HL-60/S4 (cell line): ENCODE data around the gene TMC1.

ENCODE experiments used
- in situ Hi-C: fragments of 300-500 bp; cut with MboI; formaldehyde crosslinking; loops from 2 replicates; pipeline ENCODE4 v1.14.3; 2022; ENCODE audit warnings: low sequenced_read_pairs

TMC1 gene

DNA sequence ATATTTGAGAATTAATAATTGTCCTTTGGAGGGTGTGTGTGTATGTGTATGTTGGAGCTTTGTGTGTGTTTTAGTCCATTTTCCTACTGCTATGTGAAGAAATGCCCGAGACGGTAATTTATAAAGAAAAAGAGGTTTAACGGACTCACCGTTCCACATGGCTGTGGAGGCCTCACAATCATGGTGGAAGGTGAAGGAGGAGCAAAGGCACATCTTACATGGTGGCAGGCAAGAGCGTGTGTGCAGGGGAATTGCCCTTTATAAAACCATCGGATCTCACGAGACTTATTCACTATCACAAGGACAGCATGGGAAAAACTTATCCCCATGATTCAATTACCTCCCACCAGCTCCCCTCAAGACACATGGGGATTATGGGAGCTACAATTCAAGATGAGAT is 44.1 kb downstream of the TMC1 start:
- in situ Hi-C loops: no loop called here

GRCh38 chr9:72574156-72574810 is 52.9 kb downstream of the TMC1 start:
- in situ Hi-C loops: no loop called here

- in situ Hi-C loops: no loop called here
These were observed 54.3 kb downstream of the TMC1 start for GRCh38 chr9:72575666-72576065.

- in situ Hi-C loops: no loop called here
These were observed 54.7 kb downstream of the TMC1 start for GRCh38 chr9:72576087-72576486.

DNA sequence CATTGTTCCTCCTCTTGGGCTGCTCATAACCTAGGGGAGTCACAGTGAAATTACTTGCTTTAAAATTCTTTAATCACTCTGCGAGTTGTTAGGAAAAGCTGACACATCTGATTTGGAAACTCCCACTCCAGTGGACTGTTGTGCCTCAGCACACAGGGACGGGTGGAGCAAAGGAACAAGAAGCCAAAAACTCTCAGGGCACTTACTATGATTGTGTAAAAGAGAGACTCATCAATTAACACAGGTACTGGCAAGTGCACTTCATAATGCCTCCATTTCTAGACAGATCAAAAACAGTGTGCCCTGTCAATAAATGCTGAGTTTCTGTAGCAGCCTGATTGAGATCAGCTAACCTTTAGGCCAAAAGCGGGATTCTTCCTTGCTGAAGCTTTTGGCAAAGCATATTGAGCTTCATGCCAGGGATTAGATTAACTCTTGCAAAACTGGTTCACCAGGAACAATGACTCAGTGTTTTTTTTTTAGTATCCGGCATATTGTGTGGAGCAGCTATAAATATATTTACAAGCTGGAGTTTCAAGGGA is 55.9 kb downstream of the TMC1 start:
- in situ Hi-C loops: no loop called here

GRCh38 chr9:72579190-72579589 is 57.8 kb downstream of the TMC1 start:
- in situ Hi-C loops: no loop called here

- in situ Hi-C loops: loop anchor here (10.0 kb wide), 1 partner anchor 275 kb away; no protein-coding TSS in a partner anchor
These were observed 58.6 kb downstream of the TMC1 start for GRCh38 chr9:72579880-72580550.

DNA sequence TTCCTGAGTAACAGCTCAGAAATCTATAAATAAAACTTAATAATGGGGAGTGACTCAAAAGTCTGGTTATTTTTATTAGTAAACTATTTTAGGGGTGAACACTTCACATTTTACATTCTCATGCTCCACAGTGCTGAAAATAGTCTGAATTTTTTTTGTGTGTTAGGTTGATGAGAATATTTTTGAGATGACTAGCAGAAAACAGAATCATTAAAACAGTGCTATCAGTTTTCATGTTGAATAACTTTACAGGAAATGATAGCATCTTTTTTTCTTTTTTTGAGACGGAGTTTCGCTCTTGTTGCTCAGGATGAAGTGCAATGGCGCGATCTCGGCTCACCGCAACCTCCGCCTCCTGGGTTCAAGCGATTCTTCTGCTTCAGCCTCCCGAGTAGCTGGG is 60.3 kb downstream of the TMC1 start:
- in situ Hi-C loops: loop anchor here (10.0 kb wide), 1 partner anchor 277 kb away; no protein-coding TSS in a partner anchor

DNA sequence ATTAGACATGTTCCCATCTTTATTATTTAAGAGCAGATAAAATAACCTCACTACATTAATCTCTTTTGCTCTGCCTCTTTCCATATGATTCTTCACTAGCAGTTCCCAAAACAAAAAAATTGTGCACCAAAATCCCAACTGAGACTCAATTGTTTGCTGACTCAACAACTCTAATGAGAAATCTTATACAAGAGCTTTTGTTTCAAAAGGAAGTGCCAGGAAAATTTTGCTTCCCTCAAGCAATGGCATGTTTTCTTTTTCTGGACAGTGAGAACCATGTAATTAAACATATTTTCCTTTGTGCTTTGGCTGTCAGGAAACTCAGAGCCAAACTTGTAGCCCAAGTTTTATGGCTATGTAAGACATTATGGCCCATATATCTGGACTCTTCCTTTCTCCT is 62.0 kb downstream of the TMC1 start:
- in situ Hi-C loops: loop anchor here (10.0 kb wide), 1 partner anchor 279 kb away; no protein-coding TSS in a partner anchor

GRCh38 chr9:72586388-72587130 is 65.2 kb downstream of the TMC1 start:
- in situ Hi-C loops: loop anchor here (10.0 kb wide), 1 partner anchor 282 kb away; no protein-coding TSS in a partner anchor

- in situ Hi-C loops: loop anchor here (10.0 kb wide), 1 partner anchor 284 kb away; no protein-coding TSS in a partner anchor
These were observed 66.9 kb downstream of the TMC1 start for GRCh38 chr9:72588336-72588735.

GRCh38 chr9:72589667-72590521 is 68.5 kb downstream of the TMC1 start:
- in situ Hi-C loops: loop anchor here (10.0 kb wide), 1 partner anchor 285 kb away; no protein-coding TSS in a partner anchor

GRCh38 chr9:72590824-72591223 is 69.4 kb downstream of the TMC1 start:
- in situ Hi-C loops: no loop called here

GRCh38 chr9:72592502-72593403 is 71.3 kb downstream of the TMC1 start:
- in situ Hi-C loops: no loop called here

DNA sequence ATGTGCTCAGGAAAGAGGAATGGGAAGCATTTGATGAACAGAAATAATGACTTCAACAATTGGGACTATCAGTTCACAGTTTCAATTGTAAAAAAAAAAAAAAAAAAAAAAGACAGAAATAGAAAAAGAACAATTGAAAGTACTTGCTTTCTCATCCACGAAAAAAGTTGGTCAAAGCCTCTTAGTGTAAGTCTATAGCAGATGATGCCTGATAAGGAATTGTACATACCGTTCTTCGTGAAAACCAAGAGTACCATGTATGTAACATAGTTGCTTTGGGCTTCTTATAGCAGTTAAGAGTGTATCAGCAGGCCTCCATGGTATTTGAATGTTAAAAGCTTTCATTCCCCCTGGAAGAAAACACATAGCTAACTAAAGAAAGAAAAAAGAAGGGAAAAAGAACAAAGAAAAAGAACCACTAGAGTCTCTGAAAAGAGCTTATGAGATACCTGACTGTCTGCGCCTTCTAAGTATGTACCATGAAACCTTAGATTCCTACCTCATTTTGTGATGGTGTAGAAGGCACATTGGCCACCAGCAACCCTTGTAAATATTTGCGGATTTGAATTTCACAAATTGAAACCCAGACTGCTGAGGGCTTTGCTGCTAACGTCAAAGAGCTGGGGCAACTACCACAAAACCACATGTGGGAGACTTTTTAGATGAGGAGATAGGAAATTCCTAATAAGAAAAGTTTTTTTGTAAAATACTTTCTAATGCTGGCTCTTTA is 75.2 kb downstream of the TMC1 start:
- in situ Hi-C loops: no loop called here

GRCh38 chr9:72597181-72597517 is 75.7 kb downstream of the TMC1 start:
- in situ Hi-C loops: no loop called here

DNA sequence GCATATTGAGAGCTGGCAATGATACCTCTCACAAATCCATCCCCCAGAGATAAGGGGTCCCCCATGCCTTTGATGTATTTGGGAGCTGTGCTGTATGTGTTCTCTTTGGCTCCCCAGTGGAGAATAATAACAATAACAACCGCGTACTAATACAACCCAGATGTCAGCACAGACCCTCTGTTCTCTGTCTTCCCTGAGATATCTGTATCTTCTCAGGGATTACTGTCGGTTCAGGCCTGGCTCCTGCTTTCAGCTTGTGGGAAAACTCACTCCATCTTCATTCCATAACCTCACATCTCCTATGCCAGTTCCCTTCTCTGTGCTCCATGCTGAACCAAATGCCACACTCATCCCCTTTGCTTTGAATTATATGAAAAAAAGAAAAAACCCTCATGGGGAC is 76.2 kb downstream of the TMC1 start:
- in situ Hi-C loops: no loop called here

- in situ Hi-C loops: no loop called here
These were observed 77.2 kb downstream of the TMC1 start for GRCh38 chr9:72598639-72599038.
